K562 (cell line): ENCODE results near the gene TRPC5OS. TPM values are rescaled to one million over a fixed set of nuclear protein-coding genes. Genes with fewer than 3 reads are reported as not detected.

ENCODE experiments used
- ATAC-seq: fragments of 200-7000 bp; cut with Tn5 transposase; 3 replicates; pipeline ENCODE4 v1.9.1; 2020; ENCODE audit warnings: moderate library complexity
- BruUV-seq: library from RNA; stranded (reverse); fragments of 400-500 nt; replicated peaks from 2 replicates; lab custom pipeline; 2021; lab: Mats Ljungman, UMichigan
- CTCF ChIA-PET: fragments of 300-600 bp; formaldehyde crosslinking; extraction: SDS; loops from one replicate; lab custom pipeline; 2021; ENCODE audit warnings: low intra/inter-chr PET ratio; lab: Yijun Ruan, JAX
- POLR2A ChIA-PET: fragments of 300-600, 350-650 bp; sonication (Branson Sonifier 250); formaldehyde crosslinking; extraction: SDS; loops from one replicate; lab custom pipeline; 2021; ENCODE audit warnings: antibody characterized with exemption, inconsistent platforms; lab: Yijun Ruan, JAX
- DNase-seq, 4 experiments: peaks; one replicate each; pipeline versions ENCODE4 v3.0.0 to v3.0.0-alpha.2; 2011 to 2018; ENCODE audit warnings: low spot score in 3 of 4, mixed read lengths in 3 of 4; ENCODE audit errors: extremely low read depth in 1 of 4
- FAIRE-seq: peaks from 2 replicates; lab custom pipeline; 2011; peaks lifted over from hg19 to GRCh38; lab: Jason Lieb, UNC
- H2AFZ ChIP-seq: 2 replicates; pipeline ENCODE4 v1.6.0; 2011; ENCODE audit warnings: low read depth, low read length, control low read depth, inconsistent platforms
- H3K27ac ChIP-seq: fragments of 200-600 bp; 3 replicates; pipeline ENCODE4 v1.8.0; 2011; ENCODE audit warnings: low read depth, mild to moderate bottlenecking, control low read depth, inconsistent platforms, low read length, moderate library complexity, mixed read lengths; ENCODE audit errors: extremely low read depth
- H3K27me3 ChIP-seq, 2 experiments: fragments of 300-600 bp in 1 of 2; 2 replicates in 1 of 2; 3 replicates in 1 of 2; pipeline versions ENCODE4 v1.6.0 to v1.8.0; 2011; ENCODE audit warnings: inconsistent platforms in 2 of 2, low read length in 2 of 2, mild to moderate bottlenecking in 1 of 2, mixed read lengths in 1 of 2, moderate library complexity in 1 of 2; ENCODE audit not compliant: control insufficient read depth in 2 of 2, insufficient read depth in 2 of 2
- H3K36me3 ChIP-seq: fragments of 300-600 bp; 3 replicates; pipeline ENCODE4 v1.8.0; 2011; ENCODE audit warnings: mild to moderate bottlenecking, low read length, inconsistent platforms; ENCODE audit not compliant: control insufficient read depth, insufficient read depth
- H3K4me1 ChIP-seq, 2 experiments: fragments of 200-600 bp in 1 of 2; replicated peaks in 1 of 2; 2 replicates in 1 of 2; 3 replicates in 1 of 2; pipeline versions ENCODE4 v1.5.1 to v1.8.0; 2011; ENCODE audit warnings: inconsistent platforms in 2 of 2, low read length in 2 of 2, mild to moderate bottlenecking in 1 of 2, mixed read lengths in 1 of 2, moderate library complexity in 1 of 2; ENCODE audit not compliant: control insufficient read depth in 2 of 2, insufficient read depth in 2 of 2
- H3K4me2 ChIP-seq: 2 replicates; pipeline ENCODE4 v1.6.1; 2011; ENCODE audit warnings: low read length, control low read depth, inconsistent platforms, mixed read lengths; ENCODE audit not compliant: insufficient read depth
- H3K4me3 ChIP-seq: fragments of 200-600 bp; sonication (generic), shearing (Covaris generic); 2 replicates; pipeline ENCODE4 v1.5.1; 2016; ENCODE audit warnings: control low read depth, inconsistent platforms
- H3K79me2 ChIP-seq: fragments of 200-600 bp; 3 replicates; pipeline ENCODE4 v1.8.0; 2011; ENCODE audit warnings: low read length, inconsistent platforms; ENCODE audit not compliant: control insufficient read depth, insufficient read depth
- H3K9ac ChIP-seq, 2 experiments: 2 replicates each; pipeline versions ENCODE4 v1.6.0 to v1.6.1; 2011; ENCODE audit warnings: low read depth in 2 of 2, low read length in 2 of 2, control low read depth in 1 of 2, inconsistent platforms in 1 of 2, mild to moderate bottlenecking in 1 of 2, mixed read lengths in 1 of 2; ENCODE audit not compliant: insufficient read depth in 1 of 2
- H3K9me1 ChIP-seq: one replicate; pipeline ENCODE4 v1.6.0; 2011; ENCODE audit warnings: inconsistent platforms, mild to moderate bottlenecking, low read length, moderate library complexity; ENCODE audit not compliant: control insufficient read depth, insufficient read depth
- H3K9me3 ChIP-seq: replicated peaks from 2 replicates; pipeline ENCODE4 v1.5.1; 2011; ENCODE audit warnings: low read depth, low read length, inconsistent platforms; ENCODE audit not compliant: control insufficient read depth, insufficient read depth
- H4K20me1 ChIP-seq: replicated peaks from 2 replicates; pipeline ENCODE4 v1.6.1; 2011; ENCODE audit warnings: low read length, inconsistent platforms, mixed read lengths; ENCODE audit not compliant: control insufficient read depth, insufficient read depth
- BACH1 ChIP-seq: fragments of 200-800 bp; sonication (Bioruptor generic); IDR thresholded peaks from 2 replicates; pipeline ENCODE4 v1.6.1; 2016; ENCODE audit warnings: missing genetic modification characterization, missing compliant biosample characterization
- C11orf30 ChIP-seq: fragments of 450-650 bp; IDR thresholded peaks from 2 replicates; pipeline ENCODE4 v1.6.1; 2016; ENCODE audit warnings: low read depth, mild to moderate bottlenecking
- DIDO1 ChIP-seq: fragments of 450-650 bp; IDR thresholded peaks from 2 replicates; pipeline ENCODE4 v1.6.1; 2016; ENCODE audit warnings: low read depth, missing biosample characterization, missing genetic modification characterization
- DMBX1 ChIP-seq: fragments of 250-450 bp; sonication (Bioruptor Pico); IDR thresholded peaks from 2 replicates; pipeline ENCODE4 v1.8.0; 2022; ENCODE audit warnings: inconsistent platforms, mild to moderate bottlenecking, moderate library complexity, borderline replicate concordance
- FOXA1 ChIP-seq: fragments of 450-650 bp; IDR thresholded peaks from 2 replicates; pipeline ENCODE4 v1.6.1; 2016; ENCODE audit warnings: mild to moderate bottlenecking, borderline replicate concordance
- FOXK2 ChIP-seq, 2 experiments: fragments of 450-650 bp; IDR thresholded peaks in 1 of 2; conservative IDR thresholded peaks in 1 of 2; 2 replicates each; pipeline ENCODE4 v1.6.1; 2016; ENCODE audit warnings: low read depth in 2 of 2, mild to moderate bottlenecking in 1 of 2
- IRF9 ChIP-seq: fragments of 450-650 bp; IDR thresholded peaks from 2 replicates; pipeline ENCODE4 v1.6.1; 2016; ENCODE audit warnings: missing biosample characterization, missing genetic modification characterization
- MTA2 ChIP-seq: fragments of 450-650 bp; IDR thresholded peaks from 2 replicates; pipeline ENCODE4 v1.6.1; 2016; ENCODE audit warnings: low read depth
- RFX1 ChIP-seq: fragments of 450-650 bp; IDR thresholded peaks from 2 replicates; pipeline ENCODE4 v1.6.1; 2016; ENCODE audit warnings: mild to moderate bottlenecking, moderate library complexity
- SAFB2 ChIP-seq: fragments of 200-400 bp; formaldehyde crosslinking; IDR thresholded peaks from 2 replicates; pipeline ENCODE4 v1.6.1; 2018; ENCODE audit warnings: borderline replicate concordance, low read length, low read depth, moderate library complexity; ENCODE audit not compliant: severe bottlenecking
- TOE1 ChIP-seq, 2 experiments: fragments of 450-650 bp in 1 of 2; sonication (generic) in 1 of 2; formaldehyde crosslinking in 1 of 2; IDR thresholded peaks; 2 replicates each; pipeline versions ENCODE4 v1.7.1 to v1.8.0; 2016 to 2022; ENCODE audit warnings: borderline replicate concordance in 2 of 2, mild to moderate bottlenecking in 2 of 2, antibody characterized with exemption in 1 of 2, inconsistent platforms in 1 of 2, low read depth in 1 of 2, missing genetic modification reagents in 1 of 2, moderate library complexity in 1 of 2
- ZC3H11A ChIP-seq: IDR thresholded peaks from 2 replicates; pipeline ENCODE4 v1.6.1; 2012; ENCODE audit warnings: low read depth, low read length, improper control_type of control experiment
- ZFP91 ChIP-seq: sonication (generic); formaldehyde crosslinking; IDR thresholded peaks from 2 replicates; pipeline ENCODE4 v1.8.0; 2022; ENCODE audit warnings: mild to moderate bottlenecking, missing genetic modification reagents
- ZNF445 ChIP-seq: fragments of 250-450 bp; sonication (Bioruptor Pico); IDR thresholded peaks from 2 replicates; pipeline ENCODE4 v1.4.0; 2020; ENCODE audit warnings: low read depth, mild to moderate bottlenecking, moderate library complexity
- WGBS: fragments of 100-300 bp; shearing (Covaris generic); methylation state at CpG from one replicate; pipeline ENCODE4 v1.1.6; 2016; ENCODE audit warnings: low coverage, mixed read lengths; ENCODE audit not compliant: insufficient coverage; ENCODE audit errors: missing lambda C conversion rate; 5-methylcytosine and 5-hydroxymethylcytosine counted together
- in situ Hi-C: fragments of 300-500 bp; cut with MboI; formaldehyde crosslinking; loops from 4 replicates; pipeline ENCODE4 v1.15.0; 2018; ENCODE audit warnings: inconsistent platforms, mixed read lengths
- intact Hi-C: fragments of 100-400 bp; cut with micrococcal nuclease; formaldehyde crosslinking; loops from 2 replicates; pipeline ENCODE4 v1.14.2; 2022
- polyA plus RNA-seq, 8 experiments: library from polyadenylated mRNA; depleted of rRNA in 4 of 8; stranded (reverse) in 5 of 8; unstranded in 3 of 8; fragments of >200 nt; fragmentation: Nextera tagmentation in 2 of 8; fragmentation: Illumina TruSeq in 1 of 8; extraction: Ambion mirVana in 2 of 8; extraction: Trizol in 1 of 8; gene quantifications; 2 replicates each; pipeline versions ENCODE4 v1.2.1 to v1.2.3, GENCODE V29; 2011 to 2014; ENCODE audit warnings: inconsistent platforms in 1 of 8, missing spikeins in 1 of 8
- total RNA-seq, 7 experiments: library from RNA; depleted of rRNA in 6 of 7; stranded (reverse); fragments of >200 nt in 6 of 7; fragmentation: Illumina TruSeq in 2 of 7; extraction: Trizol in 2 of 7; gene quantifications; 2 replicates each; pipeline versions ENCODE4 v1.2.1 to v1.2.3, GENCODE V29; 2011 to 2021; ENCODE audit warnings: low replicate concordance in 1 of 7

TRPC5OS gene
- total and polyA plus RNA-seq, 9 of the 15 experiments (the other 6 are each of a cell fraction or from before 2014, with no cell fraction given) = not detected

GRCh38 chrX:111880735-111881134 is 4.8 kb downstream of the TRPC5OS start:
- ATAC-seq = no peak
- 0 out of 2 replicates have a peak, but pooled peaks cover 3% of the 10 kb centered on the region for H3K9me3 ChIP-seq
- BruUV-seq = no TSS peak
- 0% methylated on average over 1 of the region's 1 CpG for WGBS
- TF ChIP-seq C11orf30 = no peak
- no peak for TF ChIP-seq FOXA1
- no peak for TF ChIP-seq RFX1
- TF ChIP-seq, all 486 proteins: peak for 0
- no peaks in the 10 kb centered on the region for H4K20me1 ChIP-seq
- no peaks in the 10 kb centered on the region for H3K79me2 ChIP-seq
- DNase-seq (no peak), FAIRE-seq (no peak)
- CTCF ChIA-PET = no interaction called here
- H3K36me3 ChIP-seq = no peaks in the 10 kb centered on the region
- H3K4me2 ChIP-seq = no peak overlapping the region
- H3K27ac ChIP-seq = no peak overlapping the region
- no peak overlapping the region for H2AFZ ChIP-seq
- H3K9ac ChIP-seq = no peak overlapping the region
- intact Hi-C loops (no loop called here), in situ Hi-C loops (loop anchor here (25.0 kb wide), 1 partner anchor 757 kb away; no protein-coding TSS in a partner anchor)
- no peaks in the 10 kb centered on the region for H3K4me1 ChIP-seq
- no peaks in the 10 kb centered on the region for H3K27me3 ChIP-seq
- H3K4me3 ChIP-seq = no peak overlapping the region
- POLR2A ChIA-PET = no interaction called here
- H3K9me1 ChIP-seq = no peaks in the 10 kb centered on the region

GRCh38 chrX:111881715-111882114 is 5.7 kb downstream of the TRPC5OS start:
- 0 out of 2 replicates have a peak, but pooled peaks cover 3% of the 10 kb centered on the region for H3K9me3 ChIP-seq
- BruUV-seq = no TSS peak
- WGBS = 3% methylated on average over 3 of the region's 3 CpGs
- TF ChIP-seq TOE1 (IDR thresholded peaks at IDR 0.05; ENCODE audit: borderline replicate concordance) = no peak
- TF ChIP-seq TOE1 (CRISPR knock-in tag; IDR thresholded peaks at IDR 0.05; ENCODE audit: borderline replicate concordance, low read depth) = no peak
- no peak for TF ChIP-seq FOXK2 (conservative IDR thresholded peaks at IDR 0.05 in 1 of 2, IDR thresholded peaks at IDR 0.05 in 1 of 2; ENCODE audit: low read depth in 2 of 2)
- TF ChIP-seq ZNF445 (CRISPR knock-in tag) = no peak
- no peak for TF ChIP-seq BACH1 (tag)
- TF ChIP-seq SAFB2 = no peak
- no peak for TF ChIP-seq ZC3H11A
- no peak for TF ChIP-seq ZFP91
- TF ChIP-seq DMBX1 (CRISPR knock-in tag) = no peak
- TF ChIP-seq IRF9 (tag) = no peak
- no peak for TF ChIP-seq DIDO1 (tag)
- TF ChIP-seq MTA2 = no peak

More at GRCh38 chrX:111881715-111882114, 5.7 kb downstream of the TRPC5OS start:
- CTCF ChIA-PET = interaction anchor here (0.6 kb wide), 1 partner anchor 92 kb away, joined by 6 read pairs; no protein-coding TSS in a partner anchor
- POLR2A ChIA-PET = no interaction called here
- FAIRE-seq (no peak), DNase-seq (no peak), ATAC-seq (no peak)
- Histone ChIP-seq H3K4me2 (no peak overlapping the region), H4K20me1 (no peaks in the 10 kb centered on the region), H3K27ac (no peak overlapping the region), H3K4me3 (no peak overlapping the region), H3K4me1 (no peaks in the 10 kb centered on the region), H3K79me2 (no peaks in the 10 kb centered on the region), H3K27me3 (no peaks in the 10 kb centered on the region), H2AFZ (no peak overlapping the region), H3K9ac (no peak overlapping the region), H3K9me1 (no peaks in the 10 kb centered on the region), H3K36me3 (no peaks in the 10 kb centered on the region)
- intact Hi-C loops = no loop called here
- in situ Hi-C loops = loop anchor here (25.0 kb wide), 1 partner anchor 756 kb away; no protein-coding TSS in a partner anchor
